GM12878 (cell line): ENCODE data around the gene RPL26. TPM values are rescaled to one million over a fixed set of nuclear protein-coding genes. Genes with fewer than 3 reads are reported as not detected.

ENCODE experiments used
- MYB ChIP-seq: fragments of 150-350 bp; IDR thresholded peaks from 2 replicates; pipeline ENCODE4 v1.6.1; 2014; ENCODE audit warnings: mild to moderate bottlenecking, low read depth, low read length, borderline replicate concordance
- POLR2AphosphoS2 ChIP-seq: IDR thresholded peaks from 2 replicates; pipeline ENCODE4 v1.6.1; 2011; ENCODE audit warnings: low read depth, mild to moderate bottlenecking, low read length, improper control_type of control experiment, moderate library complexity
- polyA plus RNA-seq, 11 experiments: library from polyadenylated mRNA; depleted of rRNA in 4 of 11; unstranded in 6 of 11; stranded (reverse) in 5 of 11; fragments of >200 nt; fragmentation: Nextera tagmentation in 4 of 11; fragmentation: Illumina TruSeq in 1 of 11; extraction: Ambion mirVana in 4 of 11; extraction: Trizol in 1 of 11; gene quantifications; 1 replicate in 1 of 11; 2 replicates in 10 of 11; pipeline versions ENCODE4 v1.2.1 to v1.2.3, GENCODE V29; 2011 to 2016; ENCODE audit warnings: inconsistent platforms in 2 of 11, missing spikeins in 2 of 11, low read depth in 1 of 11
- total RNA-seq, 4 experiments: library from RNA; depleted of rRNA in 3 of 4; stranded (reverse); fragments of >200 nt in 3 of 4; fragmentation: Illumina TruSeq in 1 of 4; extraction: Trizol in 1 of 4; gene quantifications; 2 replicates each; pipeline versions ENCODE4 v1.2.1 to v1.2.3, GENCODE V29; 2013 to 2021
- TF ChIP-seq, protein P1 (sequence below): fragments of 450-650 bp; IDR thresholded peaks from 2 replicates; pipeline ENCODE4 v1.6.1; 2017; ENCODE audit warnings: mild to moderate bottlenecking, low read depth, inconsistent platforms; ENCODE audit not compliant: poor library complexity, severe bottlenecking
- TF ChIP-seq, protein P2 (sequence below): fragments of 450-650 bp; IDR thresholded peaks from 2 replicates; pipeline ENCODE4 v1.6.1; 2017; ENCODE audit warnings: mild to moderate bottlenecking
- TF ChIP-seq, protein P3 (sequence below): IDR thresholded peaks from 2 replicates; pipeline ENCODE4 v1.6.1; 2012; ENCODE audit warnings: low read depth, low read length, improper control_type of control experiment
- TF ChIP-seq, protein P4 (sequence below): fragments of 450-650 bp; IDR thresholded peaks from 2 replicates; pipeline ENCODE4 v1.6.1; 2016; ENCODE audit warnings: mild to moderate bottlenecking

RPL26 gene
- total and polyA plus RNA-seq, 10 of the 15 experiments (the other 5 are each of a cell fraction or from before 2014, with no cell fraction given), result 1,451 to 9,244 (median 4,326) TPM

DNA sequence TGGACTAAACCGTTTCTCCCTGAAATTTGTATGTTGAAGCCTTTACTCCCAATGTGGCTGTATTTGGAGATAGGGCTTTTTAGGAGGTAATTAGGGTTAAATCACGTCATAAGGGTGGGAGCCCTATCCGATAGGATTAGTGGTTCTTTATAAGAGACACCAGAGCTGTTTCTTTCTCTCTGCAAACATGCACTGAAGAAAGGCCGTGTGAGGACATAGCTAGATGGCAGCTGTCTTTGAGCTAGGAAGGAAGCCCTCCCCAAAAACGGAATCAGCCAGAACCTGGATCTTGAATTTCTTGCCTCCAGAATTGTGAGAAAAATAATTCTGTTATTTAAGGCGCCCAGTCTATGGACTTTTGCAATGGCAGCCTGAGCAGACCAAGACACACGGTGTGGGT, 29.3 kb downstream of the RPL26 start (continued):
- TF ChIP-seq, protein P1, sequence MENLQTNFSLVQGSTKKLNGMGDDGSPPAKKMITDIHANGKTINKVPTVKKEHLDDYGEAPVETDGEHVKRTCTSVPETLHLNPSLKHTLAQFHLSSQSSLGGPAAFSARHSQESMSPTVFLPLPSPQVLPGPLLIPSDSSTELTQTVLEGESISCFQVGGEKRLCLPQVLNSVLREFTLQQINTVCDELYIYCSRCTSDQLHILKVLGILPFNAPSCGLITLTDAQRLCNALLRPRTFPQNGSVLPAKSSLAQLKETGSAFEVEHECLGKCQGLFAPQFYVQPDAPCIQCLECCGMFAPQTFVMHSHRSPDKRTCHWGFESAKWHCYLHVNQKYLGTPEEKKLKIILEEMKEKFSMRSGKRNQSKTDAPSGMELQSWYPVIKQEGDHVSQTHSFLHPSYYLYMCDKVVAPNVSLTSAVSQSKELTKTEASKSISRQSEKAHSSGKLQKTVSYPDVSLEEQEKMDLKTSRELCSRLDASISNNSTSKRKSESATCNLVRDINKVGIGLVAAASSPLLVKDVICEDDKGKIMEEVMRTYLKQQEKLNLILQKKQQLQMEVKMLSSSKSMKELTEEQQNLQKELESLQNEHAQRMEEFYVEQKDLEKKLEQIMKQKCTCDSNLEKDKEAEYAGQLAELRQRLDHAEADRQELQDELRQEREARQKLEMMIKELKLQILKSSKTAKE, result no peak
- TF ChIP-seq, protein P2, sequence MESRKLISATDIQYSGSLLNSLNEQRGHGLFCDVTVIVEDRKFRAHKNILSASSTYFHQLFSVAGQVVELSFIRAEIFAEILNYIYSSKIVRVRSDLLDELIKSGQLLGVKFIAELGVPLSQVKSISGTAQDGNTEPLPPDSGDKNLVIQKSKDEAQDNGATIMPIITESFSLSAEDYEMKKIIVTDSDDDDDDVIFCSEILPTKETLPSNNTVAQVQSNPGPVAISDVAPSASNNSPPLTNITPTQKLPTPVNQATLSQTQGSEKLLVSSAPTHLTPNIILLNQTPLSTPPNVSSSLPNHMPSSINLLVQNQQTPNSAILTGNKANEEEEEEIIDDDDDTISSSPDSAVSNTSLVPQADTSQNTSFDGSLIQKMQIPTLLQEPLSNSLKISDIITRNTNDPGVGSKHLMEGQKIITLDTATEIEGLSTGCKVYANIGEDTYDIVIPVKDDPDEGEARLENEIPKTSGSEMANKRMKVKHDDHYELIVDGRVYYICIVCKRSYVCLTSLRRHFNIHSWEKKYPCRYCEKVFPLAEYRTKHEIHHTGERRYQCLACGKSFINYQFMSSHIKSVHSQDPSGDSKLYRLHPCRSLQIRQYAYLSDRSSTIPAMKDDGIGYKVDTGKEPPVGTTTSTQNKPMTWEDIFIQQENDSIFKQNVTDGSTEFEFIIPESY, result no peak
- TF ChIP-seq, protein P3, sequence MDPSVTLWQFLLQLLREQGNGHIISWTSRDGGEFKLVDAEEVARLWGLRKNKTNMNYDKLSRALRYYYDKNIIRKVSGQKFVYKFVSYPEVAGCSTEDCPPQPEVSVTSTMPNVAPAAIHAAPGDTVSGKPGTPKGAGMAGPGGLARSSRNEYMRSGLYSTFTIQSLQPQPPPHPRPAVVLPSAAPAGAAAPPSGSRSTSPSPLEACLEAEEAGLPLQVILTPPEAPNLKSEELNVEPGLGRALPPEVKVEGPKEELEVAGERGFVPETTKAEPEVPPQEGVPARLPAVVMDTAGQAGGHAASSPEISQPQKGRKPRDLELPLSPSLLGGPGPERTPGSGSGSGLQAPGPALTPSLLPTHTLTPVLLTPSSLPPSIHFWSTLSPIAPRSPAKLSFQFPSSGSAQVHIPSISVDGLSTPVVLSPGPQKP, result no peak
- TF ChIP-seq, protein P4, sequence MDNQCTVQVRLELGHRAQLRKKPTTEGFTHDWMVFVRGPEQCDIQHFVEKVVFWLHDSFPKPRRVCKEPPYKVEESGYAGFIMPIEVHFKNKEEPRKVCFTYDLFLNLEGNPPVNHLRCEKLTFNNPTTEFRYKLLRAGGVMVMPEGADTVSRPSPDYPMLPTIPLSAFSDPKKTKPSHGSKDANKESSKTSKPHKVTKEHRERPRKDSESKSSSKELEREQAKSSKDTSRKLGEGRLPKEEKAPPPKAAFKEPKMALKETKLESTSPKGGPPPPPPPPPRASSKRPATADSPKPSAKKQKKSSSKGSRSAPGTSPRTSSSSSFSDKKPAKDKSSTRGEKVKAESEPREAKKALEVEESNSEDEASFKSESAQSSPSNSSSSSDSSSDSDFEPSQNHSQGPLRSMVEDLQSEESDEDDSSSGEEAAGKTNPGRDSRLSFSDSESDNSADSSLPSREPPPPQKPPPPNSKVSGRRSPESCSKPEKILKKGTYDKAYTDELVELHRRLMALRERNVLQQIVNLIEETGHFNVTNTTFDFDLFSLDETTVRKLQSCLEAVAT, result no peak
- TF ChIP-seq MYB, result no peak
- TF ChIP-seq POLR2AphosphoS2, result no peak
- TF ChIP-seq, all 136 proteins: peak for 0
